Stimulated activated CD4-positive, alpha-beta T cell treated with anti-CD3 and anti-CD28 coated beads, Interleukin-15, amount 100 ng/mL, for 1 hour (primary cell): ENCODE data around the gene ARGLU1.
"Not testable (repeated sequence)": the region's sequence is repeated elsewhere in the genome, so short reads cannot be mapped to it uniquely, and the experiment has no call there.

Experiments used
- DNase-seq, 2 donors: peaks; one replicate each; pipeline ENCODE4 v3.0.0-alpha.2; 2020; ENCODE audit warnings: low read depth in 1 of 2, low spot score in 1 of 2

The ARGLU1 gene, protein sequence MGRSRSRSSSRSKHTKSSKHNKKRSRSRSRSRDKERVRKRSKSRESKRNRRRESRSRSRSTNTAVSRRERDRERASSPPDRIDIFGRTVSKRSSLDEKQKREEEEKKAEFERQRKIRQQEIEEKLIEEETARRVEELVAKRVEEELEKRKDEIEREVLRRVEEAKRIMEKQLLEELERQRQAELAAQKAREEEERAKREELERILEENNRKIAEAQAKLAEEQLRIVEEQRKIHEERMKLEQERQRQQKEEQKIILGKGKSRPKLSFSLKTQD

DNA sequence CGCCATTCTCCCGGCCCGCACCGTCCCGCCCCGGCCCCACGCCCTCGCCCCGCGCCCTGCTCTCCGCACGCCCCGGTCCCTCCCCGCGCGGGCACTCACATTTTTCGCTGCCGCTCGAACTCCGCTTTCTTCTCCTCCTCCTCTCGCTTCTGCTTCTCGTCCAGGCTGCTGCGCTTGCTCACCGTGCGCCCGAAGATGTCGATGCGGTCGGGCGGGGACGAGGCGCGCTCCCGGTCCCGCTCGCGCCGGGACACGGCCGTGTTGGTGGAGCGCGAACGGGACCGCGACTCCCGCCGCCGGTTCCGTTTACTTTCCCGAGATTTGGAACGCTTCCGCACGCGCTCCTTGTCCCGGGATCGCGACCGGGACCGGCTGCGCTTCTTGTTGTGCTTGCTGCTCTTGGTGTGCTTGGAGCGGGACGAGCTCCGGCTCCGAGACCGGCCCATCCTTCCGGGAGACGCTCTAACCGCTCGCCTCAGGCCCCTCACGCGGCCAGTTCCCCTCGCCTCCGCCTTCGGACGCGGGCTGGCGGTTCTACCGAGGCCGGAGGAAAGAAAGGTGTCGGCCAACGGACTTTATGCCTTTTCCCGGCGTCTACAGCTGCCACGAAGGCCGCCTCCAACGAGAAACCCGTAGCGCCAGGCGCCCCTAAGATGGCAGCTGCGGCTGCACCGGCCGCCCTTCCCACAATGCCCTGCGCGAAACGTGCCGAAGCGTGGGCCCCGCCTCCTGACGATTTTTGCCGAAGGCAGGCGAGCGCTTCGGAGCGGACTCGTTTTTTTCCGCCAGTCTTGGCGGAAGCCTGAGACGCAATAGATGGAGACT lies at the start of gene ARGLU1:
ARGLU1 (minus strand) TSS at position 664 of the 825 bp plus-strand sequence; CDS start at position 446, 218 bp downstream.
- DNase-seq = peak; percentile 90 to 96

DNA sequence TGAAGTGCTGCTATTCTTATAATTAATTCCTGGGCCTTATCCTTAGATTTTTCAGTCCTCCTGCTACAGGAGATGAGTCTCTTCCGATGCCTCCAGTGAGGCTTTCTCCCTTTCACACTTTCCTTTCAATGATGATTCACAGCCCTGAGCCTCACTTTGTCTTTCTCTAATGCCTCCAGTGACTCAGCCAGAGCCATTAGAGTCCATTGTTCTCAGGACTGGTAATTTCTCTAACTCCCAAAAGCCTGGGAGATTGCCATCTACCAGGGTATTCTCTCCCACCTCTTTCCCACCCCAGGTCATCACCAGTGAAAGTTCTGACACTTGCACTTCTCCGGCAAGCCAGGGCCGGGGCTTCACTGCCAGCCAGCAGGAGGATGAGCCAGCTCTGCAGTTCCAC lies 49.6 kb upstream of the ARGLU1 start:
- DNase-seq = no peak

DNA sequence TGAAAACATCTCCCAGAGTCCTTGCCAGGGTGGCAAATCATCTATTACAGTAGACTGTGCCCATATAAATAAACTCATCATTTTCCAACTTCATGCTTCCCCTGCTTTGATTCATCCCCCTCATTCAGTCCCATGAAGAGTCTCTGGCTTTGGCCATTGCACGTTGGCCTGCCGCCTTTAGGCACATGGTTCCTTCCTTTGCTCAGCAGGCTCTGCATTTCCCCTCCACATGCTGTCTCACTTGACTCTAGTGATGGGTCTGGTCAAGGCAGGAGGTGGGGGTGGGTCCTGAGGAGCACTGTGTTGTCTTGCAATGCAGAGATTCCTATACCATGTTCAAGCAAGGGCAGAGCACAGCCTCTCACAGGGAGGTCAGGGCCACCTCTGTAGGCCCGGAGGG lies 48.8 kb upstream of the ARGLU1 start:
- no peak for DNase-seq

DNA sequence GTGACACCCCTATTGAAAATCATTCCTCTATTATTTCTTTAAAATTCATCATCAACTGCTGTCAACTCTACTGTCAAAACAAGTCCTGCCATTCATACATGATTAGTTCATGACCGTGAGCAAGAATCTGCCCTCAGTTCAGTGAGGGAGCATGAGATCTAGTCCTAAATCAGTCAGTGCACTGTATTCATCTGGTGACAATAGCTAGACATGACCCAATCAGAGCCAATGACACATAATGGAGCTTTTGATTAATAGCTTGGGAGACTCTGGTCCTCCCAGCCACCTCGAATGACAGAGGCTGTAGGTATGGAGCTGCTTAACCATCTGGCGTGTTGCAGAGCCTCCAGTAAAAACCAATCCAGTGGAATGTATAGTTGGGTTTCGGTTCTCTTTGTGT lies 46.9 kb upstream of the ARGLU1 start:
- no peak for DNase-seq

DNA sequence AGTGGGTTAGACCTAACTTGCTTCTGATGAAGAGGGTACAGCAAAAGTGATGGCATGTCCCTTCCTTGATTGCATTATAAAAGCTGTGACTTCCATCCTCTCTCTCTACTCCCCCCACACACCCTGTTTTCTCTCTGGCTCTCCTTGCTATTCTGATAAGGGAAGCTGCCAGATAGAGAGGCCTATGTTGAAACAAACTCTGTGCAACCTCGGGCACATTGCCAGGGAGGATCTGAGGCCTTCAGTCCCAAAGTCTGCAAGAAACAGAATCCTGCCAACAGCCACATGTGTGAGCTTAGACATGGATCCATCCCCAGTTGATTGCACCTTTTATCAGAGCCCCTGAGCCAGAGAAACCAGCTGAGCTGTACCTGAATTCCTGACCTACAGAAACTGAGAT lies 44.8 kb upstream of the ARGLU1 start:
- DNase-seq = no peak

DNA sequence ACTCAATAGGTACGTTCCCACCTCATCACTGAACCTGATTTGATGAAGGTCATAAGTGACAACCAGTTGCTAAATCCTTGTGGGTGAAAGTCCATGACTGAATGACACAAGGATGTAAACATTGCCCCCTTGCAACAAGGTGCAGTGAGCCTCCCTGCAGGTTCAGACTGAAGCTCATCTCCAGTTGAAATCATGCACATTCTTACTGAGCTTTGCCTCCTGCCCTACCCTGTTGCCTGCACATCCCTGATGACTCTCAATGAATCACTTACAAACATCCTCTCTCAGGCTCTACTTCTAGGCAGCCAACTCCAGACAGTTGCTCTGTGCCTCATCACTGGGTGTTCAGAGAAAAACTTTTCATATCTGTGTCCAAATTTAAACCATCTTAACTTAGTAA lies 42.5 kb upstream of the ARGLU1 start:
- DNase-seq = no peak

DNA sequence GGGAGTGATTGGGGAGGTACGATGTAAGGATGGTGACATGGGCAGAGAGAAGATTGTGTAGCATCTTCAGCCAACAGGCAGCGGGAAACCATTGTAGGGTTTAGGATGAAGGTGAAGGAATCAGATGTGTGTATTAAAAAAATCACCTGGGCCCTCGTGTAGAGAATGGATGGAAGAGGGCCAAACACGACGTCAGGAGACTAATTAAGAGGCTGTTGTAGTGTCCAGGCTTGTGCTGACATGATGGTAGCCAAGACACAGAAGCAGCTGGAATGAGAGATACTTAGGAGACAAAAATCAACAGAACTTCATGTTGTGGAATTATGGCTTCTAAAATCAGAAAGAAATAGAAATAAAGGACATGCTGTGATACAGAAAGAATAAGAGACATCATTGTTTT lies 41.2 kb upstream of the ARGLU1 start:
- no peak for DNase-seq

DNA sequence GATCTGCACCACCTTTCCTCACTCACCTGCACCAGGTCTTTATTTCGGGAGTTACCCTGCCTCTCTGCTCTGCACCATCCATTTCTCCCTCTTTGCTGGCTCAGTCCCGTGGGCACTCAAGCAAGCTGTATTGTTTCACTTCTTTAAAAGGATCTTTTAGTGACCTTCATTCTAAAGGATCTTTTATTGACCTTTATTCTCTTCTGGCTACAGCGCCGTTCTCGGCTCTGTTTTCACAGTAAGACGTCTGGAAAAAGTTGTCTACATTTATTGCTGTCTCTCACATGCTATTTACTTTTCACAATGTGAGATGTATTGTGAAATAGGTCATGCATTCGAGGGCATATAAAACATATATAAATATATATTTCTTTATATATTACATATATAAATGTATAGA lies 35.6 kb upstream of the ARGLU1 start:
- no peak for DNase-seq

DNA sequence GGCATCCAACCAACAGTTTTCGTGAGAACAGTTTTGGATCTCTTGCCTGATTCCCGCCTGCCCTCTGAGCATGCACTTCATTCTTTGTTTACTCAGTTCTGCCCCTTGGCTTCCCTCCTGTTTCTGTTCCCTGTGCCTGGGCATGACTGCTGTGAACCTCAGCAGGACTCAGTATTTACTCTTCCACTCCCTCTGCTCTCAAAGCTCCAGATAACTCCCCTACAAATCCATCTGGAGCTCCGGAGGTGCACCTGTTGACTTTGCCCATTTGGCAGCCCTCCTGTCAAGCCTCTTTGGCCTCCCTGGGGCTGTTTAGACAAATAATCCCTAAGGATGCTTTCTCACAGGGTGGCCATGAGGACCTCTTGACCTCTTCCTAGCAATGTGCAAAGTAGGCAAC lies 34.2 kb upstream of the ARGLU1 start:
- DNase-seq = no peak

DNA sequence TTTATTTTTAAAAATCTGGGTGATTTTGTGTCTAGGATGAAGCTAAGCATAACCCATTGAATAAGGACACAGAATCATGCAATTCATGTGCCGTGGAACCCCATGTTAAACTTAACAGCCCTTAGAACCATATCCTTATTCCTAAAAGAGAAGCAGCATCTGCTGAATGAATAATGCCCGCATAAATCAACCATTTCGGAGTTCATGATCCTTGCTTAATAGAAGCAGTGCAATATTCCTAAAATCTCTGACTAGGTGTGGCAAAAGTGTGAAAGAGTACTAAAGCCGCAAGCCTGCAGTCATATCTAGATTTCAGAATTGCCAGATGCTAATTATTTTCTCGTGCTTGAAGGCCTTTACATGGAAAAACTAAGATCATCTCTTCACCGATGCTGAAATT lies 33.6 kb upstream of the ARGLU1 start:
- no peak for DNase-seq

DNA sequence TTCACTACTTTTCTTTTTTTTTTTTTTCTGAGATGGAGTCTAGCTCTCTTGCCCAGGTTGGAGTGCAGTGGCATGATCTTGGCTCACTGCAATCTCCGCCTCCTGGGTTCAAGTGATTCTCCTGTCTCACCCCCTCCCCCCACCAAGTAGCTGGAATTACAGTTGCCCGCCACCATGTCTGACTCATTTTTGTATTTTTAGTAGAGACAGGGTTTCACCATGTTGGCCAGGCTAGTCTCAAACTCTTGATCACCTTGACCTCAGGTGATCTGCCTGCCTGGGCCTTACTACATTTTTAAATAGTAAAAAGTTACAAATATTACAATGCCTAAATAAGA lies 32.8 kb upstream of the ARGLU1 start:
- DNase-seq = not testable (repeated sequence)

DNA sequence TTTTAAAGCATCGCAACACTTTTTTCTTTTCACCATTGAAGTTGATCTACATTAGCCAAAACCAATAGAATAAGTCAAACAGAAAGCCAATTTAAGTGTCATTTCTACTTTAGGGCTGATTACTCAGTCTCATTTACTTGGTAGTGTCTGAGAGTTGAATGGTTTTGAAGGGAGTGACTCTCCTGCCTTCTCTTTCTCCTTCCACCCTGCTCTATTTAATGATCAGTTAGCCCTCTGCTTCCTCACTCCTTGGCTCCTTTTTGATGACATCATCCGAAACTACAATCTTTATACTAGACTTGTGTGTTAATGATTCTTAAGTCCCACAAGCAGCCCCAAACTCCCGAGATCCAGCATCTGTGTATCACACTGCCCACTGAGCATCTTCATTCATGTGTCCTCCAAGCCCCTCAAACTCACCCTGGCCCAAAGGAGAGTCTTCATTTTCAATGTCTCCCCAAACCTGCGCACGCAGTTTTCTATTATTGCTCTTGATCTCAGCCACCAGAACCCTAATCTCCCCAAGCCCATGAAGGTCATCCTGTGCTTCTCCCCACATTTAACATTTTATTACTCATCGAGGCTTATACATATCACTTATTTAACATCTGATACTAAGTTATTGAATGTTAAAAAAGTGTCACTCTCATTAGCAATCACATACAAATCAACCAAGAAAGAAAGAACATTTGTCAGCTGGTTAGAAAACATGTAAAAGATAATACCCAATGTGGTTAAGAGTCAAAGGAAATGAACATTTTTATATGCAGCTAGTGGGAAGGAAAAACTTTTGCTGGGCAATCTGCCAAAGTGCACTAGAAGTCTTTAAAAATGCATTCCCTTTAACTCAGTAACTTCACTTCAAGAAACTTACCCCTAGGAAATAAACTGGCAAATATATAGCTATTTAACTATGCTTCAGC lies 32.2 kb upstream of the ARGLU1 start:
- no peak for DNase-seq

DNA sequence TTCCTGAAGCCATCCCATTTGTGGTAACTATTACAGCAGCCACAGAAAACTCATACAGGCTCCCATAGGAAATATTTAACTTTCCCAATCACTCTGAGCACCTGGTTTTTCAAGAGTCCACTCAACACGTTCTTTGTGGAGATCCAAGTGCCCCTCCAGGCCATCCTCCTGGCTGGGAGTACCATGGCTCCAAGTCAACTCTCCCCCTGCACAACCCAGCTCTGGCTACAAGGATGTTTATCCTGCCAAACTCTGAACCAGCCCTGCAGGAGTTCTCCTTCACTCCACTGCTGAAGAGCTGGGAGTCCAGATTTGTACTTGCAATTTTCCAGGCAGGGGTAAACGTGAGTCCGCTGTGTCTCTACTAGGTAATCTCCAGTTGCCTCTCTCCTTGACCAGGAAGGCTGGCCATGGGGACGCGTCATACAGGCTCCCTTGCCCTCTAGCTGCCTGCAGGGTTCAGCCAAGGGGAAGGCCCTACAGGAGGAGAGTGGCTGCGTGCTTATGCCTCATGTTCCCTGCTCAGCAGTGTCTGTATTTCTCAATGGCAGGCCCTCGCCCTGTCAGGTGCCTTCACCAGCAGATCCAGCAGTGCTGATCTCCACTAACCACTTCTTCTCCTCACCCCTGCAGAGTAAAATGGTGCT lies 29.9 kb upstream of the ARGLU1 start:
- no peak for DNase-seq

DNA sequence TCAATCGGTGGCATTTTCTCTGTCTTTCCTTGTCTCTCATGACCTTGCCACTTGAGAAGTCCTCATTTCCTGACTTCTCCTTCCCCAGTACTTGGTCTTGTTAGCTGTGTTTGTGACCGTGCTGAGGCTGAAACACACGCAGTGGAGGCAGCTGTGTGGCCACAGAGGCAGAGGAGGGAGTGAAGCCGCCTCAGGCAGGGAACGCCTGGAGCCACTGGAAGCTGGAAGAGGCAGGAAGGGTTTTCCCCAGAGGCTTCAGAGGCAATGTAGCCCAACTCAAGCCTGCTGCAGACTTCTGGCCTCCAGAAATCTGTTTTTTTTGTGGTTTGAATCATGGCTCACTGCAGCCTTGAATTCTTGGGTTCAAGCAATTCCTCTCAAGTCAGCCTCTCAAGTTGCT lies 29.2 kb upstream of the ARGLU1 start:
- DNase-seq = no peak

DNA sequence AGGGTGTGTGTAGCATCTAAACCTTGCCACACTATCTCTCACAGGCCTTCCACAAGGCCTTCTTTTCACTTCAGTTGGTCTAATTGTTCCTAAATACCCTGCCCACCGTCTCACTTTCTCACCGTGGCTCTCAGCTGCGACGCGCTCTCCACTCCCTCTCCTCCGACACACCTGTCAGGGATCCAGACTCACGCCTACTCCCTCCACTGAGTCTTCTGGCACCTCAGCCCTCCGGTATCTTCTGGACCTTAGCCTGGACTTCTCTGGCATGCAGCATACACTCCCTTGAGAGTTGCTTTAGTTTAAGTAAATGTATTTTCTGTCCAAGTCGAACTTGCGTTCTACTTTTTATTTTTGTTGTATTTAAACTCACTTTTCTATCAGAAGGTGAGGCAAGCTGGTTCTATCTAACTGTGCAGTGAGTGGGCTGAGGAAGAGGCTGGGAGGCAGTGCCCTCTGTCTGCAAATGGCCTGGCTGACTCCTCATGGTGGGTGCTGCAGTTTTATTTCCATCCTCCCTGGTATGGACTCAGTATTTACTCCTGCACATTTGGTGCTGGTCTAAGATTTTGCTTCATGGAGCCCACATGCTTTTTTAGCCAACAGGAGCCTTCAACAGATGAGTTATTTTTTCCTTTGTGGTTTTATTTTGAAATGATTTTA lies 28.5 kb upstream of the ARGLU1 start:
- no peak for DNase-seq

DNA sequence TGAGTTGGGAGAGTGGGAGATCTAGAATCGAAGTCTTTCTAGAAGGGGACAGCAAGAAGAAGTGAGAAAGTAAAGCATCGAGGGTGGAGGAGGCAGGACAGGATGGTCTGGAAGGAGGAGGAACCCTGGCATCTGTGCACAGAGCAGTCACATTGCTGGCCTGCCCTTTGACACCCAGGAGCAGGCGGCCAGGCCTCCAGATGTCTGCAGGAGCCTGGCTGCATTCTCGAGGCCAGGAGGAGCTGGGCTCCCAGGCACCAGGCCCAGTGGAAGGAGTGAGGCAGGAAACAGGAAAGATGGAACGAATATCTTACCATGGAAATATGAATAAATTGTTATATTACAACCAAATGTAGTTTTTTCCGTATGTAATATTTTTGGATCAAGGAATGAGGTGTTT lies 27.7 kb upstream of the ARGLU1 start:
- no peak for DNase-seq

DNA sequence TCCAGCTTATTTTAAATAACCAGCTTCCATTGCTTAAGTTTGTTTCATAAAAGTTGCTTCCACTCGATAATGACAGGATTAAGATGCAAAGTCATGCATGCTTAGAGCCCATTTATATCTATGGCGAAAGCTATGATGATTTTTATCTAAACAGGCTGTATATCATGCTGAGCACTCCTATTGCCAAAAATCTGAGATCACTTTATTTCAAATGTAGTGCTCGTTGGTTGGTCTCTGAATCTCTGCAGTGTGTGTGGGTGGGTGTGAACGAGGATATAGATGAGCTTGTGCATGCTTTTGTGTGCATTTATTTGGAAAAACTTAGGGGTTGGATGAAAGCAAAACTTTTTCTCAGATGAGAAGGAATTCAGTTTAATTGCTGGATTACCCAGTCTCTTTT lies 27.0 kb upstream of the ARGLU1 start:
- no peak for DNase-seq

DNA sequence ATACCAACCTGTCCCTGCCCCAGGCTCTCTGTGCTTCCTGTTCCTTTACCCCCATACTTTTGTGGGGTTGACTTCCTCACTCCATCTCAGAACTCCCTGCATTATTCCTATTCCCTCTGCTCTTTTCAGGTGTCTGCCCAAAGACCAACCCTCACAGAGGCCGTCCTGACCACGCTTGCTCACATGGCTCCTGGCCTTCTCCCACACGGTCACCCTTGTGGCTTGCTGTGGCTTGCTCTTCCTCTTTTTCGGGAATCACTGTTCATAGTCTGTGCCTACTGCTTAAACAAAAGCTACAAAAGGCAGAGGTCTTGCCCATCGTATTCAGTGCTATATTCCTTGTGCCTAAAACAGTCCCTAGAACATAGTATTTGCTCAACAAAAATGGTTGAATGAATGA lies 25.2 kb upstream of the ARGLU1 start:
- DNase-seq = no peak

DNA sequence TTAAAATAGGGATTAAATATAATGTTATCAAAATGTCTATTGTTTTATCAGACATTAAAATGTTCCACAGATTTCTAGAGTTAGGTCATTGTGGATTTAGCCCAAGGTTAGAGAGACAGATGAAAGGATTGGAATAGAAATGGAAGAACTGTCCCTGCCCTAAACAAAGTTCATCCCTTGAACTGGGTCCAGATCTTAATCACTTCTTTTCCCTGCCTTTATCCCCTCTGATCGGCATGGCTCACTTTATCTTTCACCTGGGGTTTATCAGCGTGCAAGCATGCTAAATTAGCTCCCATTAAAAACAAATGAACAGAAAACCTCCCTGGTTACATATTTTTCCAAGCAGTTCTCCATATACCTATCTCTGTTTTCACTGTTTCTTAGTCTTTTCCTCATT lies 23.4 kb upstream of the ARGLU1 start:
- no peak for DNase-seq

DNA sequence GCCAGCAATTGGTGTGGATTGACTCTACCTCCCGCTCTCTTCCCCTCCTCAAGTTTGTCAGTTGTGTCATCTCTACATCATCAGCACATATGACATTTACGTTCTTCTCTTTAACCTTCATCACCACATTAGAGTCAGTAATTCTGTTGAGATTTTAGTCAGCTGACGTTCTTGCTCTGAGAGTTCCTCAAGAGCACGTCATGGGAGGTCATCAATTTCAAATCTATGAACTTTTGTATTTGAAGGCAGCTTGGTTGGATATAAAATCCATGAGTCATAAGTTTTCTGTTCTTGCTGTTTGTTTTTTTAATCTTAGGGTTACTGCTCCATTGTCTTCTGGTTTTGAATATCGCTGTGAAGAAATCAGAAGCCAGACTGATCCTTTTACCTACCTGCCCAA lies 21.8 kb upstream of the ARGLU1 start:
- no peak for DNase-seq

DNA sequence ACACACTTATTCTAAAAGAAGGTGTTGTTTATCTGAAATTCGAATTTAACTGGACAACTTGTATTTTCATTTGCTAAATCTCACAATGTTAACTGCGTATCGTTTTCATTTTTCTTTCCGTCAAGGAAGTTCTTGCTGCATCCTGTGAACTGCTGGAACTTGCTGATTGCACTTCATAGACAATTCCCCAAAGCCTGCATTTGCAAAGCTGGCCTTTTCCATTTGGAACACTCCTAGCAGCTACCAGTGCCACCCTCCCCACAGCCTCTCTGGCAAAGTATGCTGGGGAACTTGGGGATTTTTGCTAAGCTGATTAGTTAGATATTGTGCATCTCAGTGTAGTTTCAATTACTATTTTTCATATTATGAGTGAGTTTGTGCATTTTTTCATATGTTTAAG lies 20.4 kb upstream of the ARGLU1 start:
- DNase-seq = no peak
